Measurements from ENCODE around the gene SKA1.

GRCh38 chr18:50432915-50433314, 58.1 kb downstream of the SKA1 start:
- TF ChIP-seq, protein P1, sequence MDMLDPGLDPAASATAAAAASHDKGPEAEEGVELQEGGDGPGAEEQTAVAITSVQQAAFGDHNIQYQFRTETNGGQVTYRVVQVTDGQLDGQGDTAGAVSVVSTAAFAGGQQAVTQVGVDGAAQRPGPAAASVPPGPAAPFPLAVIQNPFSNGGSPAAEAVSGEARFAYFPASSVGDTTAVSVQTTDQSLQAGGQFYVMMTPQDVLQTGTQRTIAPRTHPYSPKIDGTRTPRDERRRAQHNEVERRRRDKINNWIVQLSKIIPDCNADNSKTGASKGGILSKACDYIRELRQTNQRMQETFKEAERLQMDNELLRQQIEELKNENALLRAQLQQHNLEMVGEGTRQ (CRISPR knock-in tag; IDR thresholded peaks at IDR 0.05) = no peak
- TF ChIP-seq, protein P2, sequence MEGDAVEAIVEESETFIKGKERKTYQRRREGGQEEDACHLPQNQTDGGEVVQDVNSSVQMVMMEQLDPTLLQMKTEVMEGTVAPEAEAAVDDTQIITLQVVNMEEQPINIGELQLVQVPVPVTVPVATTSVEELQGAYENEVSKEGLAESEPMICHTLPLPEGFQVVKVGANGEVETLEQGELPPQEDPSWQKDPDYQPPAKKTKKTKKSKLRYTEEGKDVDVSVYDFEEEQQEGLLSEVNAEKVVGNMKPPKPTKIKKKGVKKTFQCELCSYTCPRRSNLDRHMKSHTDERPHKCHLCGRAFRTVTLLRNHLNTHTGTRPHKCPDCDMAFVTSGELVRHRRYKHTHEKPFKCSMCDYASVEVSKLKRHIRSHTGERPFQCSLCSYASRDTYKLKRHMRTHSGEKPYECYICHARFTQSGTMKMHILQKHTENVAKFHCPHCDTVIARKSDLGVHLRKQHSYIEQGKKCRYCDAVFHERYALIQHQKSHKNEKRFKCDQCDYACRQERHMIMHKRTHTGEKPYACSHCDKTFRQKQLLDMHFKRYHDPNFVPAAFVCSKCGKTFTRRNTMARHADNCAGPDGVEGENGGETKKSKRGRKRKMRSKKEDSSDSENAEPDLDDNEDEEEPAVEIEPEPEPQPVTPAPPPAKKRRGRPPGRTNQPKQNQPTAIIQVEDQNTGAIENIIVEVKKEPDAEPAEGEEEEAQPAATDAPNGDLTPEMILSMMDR (IDR thresholded peaks at IDR 0.05) = no peak
- TF ChIP-seq ZBTB21 (CRISPR knock-in tag; IDR thresholded peaks at IDR 0.05; ENCODE audit: borderline replicate concordance) = no peak

Data from WTC11 (cell line).